ENCODE data around the gene MED27.

DNA sequence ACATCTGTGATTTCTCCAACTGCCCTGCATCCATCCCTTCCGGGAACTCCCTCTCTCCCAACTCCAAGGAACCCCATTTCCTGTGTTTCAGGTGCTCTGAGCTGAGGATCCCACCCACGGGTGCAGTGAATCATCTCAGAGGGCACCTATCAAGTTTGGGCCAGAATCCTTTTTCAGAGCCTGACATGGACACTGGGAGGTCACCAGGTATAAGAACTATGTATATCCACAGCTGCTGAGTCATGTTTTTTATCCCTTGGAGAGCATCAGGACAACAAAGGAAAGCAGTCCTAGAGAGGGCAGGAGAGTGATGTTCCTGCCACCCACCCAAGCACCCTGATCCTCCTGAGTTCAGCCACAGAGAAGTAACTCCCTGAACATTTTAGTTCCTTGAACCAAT is 3.8 kb downstream of the MED27 start:
- TF ChIP-seq, protein P1, sequence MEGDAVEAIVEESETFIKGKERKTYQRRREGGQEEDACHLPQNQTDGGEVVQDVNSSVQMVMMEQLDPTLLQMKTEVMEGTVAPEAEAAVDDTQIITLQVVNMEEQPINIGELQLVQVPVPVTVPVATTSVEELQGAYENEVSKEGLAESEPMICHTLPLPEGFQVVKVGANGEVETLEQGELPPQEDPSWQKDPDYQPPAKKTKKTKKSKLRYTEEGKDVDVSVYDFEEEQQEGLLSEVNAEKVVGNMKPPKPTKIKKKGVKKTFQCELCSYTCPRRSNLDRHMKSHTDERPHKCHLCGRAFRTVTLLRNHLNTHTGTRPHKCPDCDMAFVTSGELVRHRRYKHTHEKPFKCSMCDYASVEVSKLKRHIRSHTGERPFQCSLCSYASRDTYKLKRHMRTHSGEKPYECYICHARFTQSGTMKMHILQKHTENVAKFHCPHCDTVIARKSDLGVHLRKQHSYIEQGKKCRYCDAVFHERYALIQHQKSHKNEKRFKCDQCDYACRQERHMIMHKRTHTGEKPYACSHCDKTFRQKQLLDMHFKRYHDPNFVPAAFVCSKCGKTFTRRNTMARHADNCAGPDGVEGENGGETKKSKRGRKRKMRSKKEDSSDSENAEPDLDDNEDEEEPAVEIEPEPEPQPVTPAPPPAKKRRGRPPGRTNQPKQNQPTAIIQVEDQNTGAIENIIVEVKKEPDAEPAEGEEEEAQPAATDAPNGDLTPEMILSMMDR (tag by site-specific recombination; IDR thresholded peaks at IDR 0.05) = no peak
- TF ChIP-seq ZNF10 (tag by site-specific recombination; IDR thresholded peaks at IDR 0.05) (no peak), ZNF121 (tag by site-specific recombination; IDR thresholded peaks at IDR 0.05) (no peak), ZFP69B (tag by site-specific recombination; IDR thresholded peaks at IDR 0.05) (no peak)

Data from HEK293 (cell line).